ENCODE data around the gene CRYL1.

Gene CRYL1

GRCh38 chr13:20567881-20568528 lies 42.3 kb upstream of the CRYL1 start:
- peak overlapping the region; percentile 90 for H3K4me3 ChIP-seq (ENCODE audit: low read depth, low read length)
- DNase-seq (ENCODE audit: low read depth), result peak; percentile 28
- no peak for TF ChIP-seq CTCF (IDR thresholded peaks at IDR 0.05; ENCODE audit: low read depth, low read length)
- no peak for TF ChIP-seq MYC (IDR thresholded peaks at IDR 0.05; ENCODE audit: low read depth, low read length)
- no peak for TF ChIP-seq MAX (IDR thresholded peaks at IDR 0.05; ENCODE audit: low read depth, low read length)
- no peak for TF ChIP-seq POLR2A (IDR thresholded peaks at IDR 0.05; ENCODE audit: extremely low read depth, insufficient read length)

- TF ChIP-seq CTCF (IDR thresholded peaks at IDR 0.05; ENCODE audit: low read depth, low read length) (no peak), MAX (IDR thresholded peaks at IDR 0.05; ENCODE audit: low read depth, low read length) (peak; percentile 70), MYC (IDR thresholded peaks at IDR 0.05; ENCODE audit: low read depth, low read length) (peak; percentile 77), POLR2A (IDR thresholded peaks at IDR 0.05; ENCODE audit: extremely low read depth, insufficient read length) (peak; percentile 92)
- peak; percentile 98 for DNase-seq (ENCODE audit: low read depth)
Measured at GRCh38 chr13:20566898-20567874, 41.5 kb upstream of the CRYL1 start, which contains the start of gene IFT88. Gene IFT88, plus strand, starts transcription at chr13:20567157. Its CDS starts 7,229 bp downstream, at chr13:20574386.

GRCh38 chr13:20566468-20566897 lies 40.8 kb upstream of the CRYL1 start:
- peak overlapping the region; percentile 83 for H3K4me3 ChIP-seq (ENCODE audit: low read depth, low read length)
- DNase-seq (ENCODE audit: low read depth), result no peak
- TF ChIP-seq MAX (IDR thresholded peaks at IDR 0.05; ENCODE audit: low read depth, low read length) (no peak), CTCF (IDR thresholded peaks at IDR 0.05; ENCODE audit: low read depth, low read length) (no peak), POLR2A (IDR thresholded peaks at IDR 0.05; ENCODE audit: extremely low read depth, insufficient read length) (no peak), MYC (IDR thresholded peaks at IDR 0.05; ENCODE audit: low read depth, low read length) (no peak)

More at GRCh38 chr13:20566898-20567874, 41.5 kb upstream of the CRYL1 start, which contains the start of gene IFT88:
- H3K4me3 ChIP-seq (ENCODE audit: low read depth, low read length), result peak within 1 kb of the TSS; percentile 90

GRCh38 chr13:20565115-20565736 lies 39.6 kb upstream of the CRYL1 start:
- DNase-seq (ENCODE audit: low read depth), result no peak
- TF ChIP-seq MAX (IDR thresholded peaks at IDR 0.05; ENCODE audit: low read depth, low read length), result no peak
- no peak for TF ChIP-seq CTCF (IDR thresholded peaks at IDR 0.05; ENCODE audit: low read depth, low read length)
- TF ChIP-seq MYC (IDR thresholded peaks at IDR 0.05; ENCODE audit: low read depth, low read length), result no peak
- TF ChIP-seq POLR2A (IDR thresholded peaks at IDR 0.05; ENCODE audit: extremely low read depth, insufficient read length), result no peak
- H3K4me3 ChIP-seq (ENCODE audit: low read depth, low read length), result no peak overlapping the region

GRCh38 chr13:20561741-20562140 lies 36.1 kb upstream of the CRYL1 start:
- no peak for DNase-seq (ENCODE audit: low read depth)
- H3K4me3 ChIP-seq (ENCODE audit: low read depth, low read length), result no peak overlapping the region
- TF ChIP-seq POLR2A (IDR thresholded peaks at IDR 0.05; ENCODE audit: extremely low read depth, insufficient read length) (no peak), MYC (IDR thresholded peaks at IDR 0.05; ENCODE audit: low read depth, low read length) (no peak), MAX (IDR thresholded peaks at IDR 0.05; ENCODE audit: low read depth, low read length) (no peak), CTCF (IDR thresholded peaks at IDR 0.05; ENCODE audit: low read depth, low read length) (no peak)

All from NB4 (cell line).